HG03095 (cell line): ENCODE results near the gene TMC6.

Experiments used
- ATAC-seq: cut with Tn5 transposase; IDR thresholded peaks from one replicate; pipeline ENCODE4 v1.9.1; 2021; ENCODE audit warnings: moderate library complexity; ENCODE audit not compliant: unreplicated experiment

Gene TMC6

DNA sequence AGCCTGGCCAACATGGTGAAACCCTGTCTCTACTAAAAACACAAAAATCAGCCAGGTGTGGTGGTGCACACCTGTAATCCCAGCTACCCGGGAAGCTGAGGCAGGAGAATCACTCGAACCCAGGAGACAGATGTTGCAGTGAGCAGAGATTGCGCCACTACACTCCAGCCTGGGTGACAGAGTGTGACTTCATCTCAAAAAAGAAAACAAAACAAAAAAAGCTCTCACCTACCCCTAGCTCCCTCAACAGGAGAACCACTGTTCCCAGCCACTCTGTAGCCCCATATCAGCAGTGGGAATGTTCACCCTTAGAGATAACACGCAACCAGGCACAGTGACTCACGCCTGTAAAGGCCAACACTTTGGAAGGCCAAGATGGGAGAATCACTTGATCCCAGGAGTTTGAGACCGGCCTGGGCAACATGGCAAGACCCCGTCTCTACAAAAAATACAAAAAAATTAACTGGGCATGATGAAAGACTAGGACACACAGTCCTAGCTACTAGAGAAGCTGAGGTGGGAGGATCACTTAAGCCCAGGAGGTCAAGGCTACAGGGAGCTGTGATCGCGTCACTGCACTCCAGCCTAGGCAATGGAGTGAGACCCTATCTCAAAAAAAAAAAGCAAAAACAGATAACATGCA lies 7.4 kb upstream of the TMC6 start:
- ATAC-seq = no peak

DNA sequence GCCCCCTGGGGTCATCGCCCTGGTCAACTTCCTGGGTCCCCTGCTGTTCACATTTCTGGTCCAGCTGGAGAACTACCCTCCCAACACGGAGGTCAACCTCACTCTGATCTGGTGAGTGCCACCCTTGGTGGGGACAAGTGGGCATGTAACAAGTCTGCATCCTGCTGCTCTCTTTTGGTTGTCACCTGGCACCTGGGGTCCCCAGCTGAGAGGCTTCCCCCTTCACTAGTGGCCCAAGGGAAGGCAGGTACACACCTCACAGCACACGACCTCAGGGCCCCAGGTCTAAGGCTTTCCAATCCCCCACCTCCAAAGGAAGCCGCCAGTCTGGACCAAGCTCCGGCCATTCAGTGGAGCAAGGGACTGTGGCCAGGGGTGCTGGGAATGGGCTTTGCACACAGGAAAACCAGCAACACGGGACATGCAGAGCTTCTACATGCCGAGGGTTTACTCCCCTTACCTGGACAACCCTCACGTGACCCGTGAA lies 6.4 kb upstream of the TMC6 start:
- no peak for ATAC-seq

DNA sequence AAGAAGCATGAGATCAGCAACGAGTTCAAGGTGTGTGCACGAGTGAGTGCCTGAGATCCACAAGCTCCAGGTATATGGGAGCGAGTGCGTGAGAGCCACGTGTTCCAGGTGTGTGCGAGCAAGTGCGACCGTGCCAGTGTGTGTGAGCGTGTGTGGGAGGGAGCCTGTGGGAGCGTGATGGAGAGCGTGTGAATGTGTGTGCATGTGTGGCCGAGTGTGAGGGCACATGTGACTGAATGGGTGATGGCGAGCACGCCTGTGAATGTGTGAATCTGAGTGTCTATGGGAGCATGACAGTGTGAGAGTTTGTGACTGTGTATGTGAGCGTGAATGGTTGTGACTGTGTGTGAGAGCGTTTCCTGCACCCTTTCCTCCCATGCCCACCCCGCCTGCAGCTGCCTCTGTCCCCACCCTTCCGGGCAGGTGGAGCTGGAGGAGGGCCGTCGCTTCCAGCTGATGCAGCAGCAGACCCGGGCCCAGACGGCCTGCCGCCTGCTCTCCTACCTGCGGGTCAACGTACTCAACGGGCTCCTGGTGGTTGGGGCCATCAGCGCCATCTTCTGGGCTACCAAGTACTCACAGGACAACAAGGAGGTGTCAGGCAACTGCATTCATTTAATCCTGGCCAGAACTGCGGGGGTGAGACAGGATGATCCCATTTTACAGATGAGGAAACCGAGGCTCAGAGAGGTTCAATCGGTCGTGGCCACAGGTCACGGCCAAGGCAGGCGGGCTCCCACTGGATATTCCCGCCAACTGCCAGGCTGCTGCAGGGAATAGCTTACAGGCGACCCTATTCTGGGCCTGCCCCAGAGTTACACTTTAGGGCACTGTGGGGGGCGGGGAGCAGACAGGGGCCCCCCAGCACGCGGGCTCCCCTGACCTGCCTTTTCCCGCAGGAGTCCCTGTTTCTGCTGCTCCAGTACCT lies 5.7 kb upstream of the TMC6 start:
- ATAC-seq = no peak

DNA sequence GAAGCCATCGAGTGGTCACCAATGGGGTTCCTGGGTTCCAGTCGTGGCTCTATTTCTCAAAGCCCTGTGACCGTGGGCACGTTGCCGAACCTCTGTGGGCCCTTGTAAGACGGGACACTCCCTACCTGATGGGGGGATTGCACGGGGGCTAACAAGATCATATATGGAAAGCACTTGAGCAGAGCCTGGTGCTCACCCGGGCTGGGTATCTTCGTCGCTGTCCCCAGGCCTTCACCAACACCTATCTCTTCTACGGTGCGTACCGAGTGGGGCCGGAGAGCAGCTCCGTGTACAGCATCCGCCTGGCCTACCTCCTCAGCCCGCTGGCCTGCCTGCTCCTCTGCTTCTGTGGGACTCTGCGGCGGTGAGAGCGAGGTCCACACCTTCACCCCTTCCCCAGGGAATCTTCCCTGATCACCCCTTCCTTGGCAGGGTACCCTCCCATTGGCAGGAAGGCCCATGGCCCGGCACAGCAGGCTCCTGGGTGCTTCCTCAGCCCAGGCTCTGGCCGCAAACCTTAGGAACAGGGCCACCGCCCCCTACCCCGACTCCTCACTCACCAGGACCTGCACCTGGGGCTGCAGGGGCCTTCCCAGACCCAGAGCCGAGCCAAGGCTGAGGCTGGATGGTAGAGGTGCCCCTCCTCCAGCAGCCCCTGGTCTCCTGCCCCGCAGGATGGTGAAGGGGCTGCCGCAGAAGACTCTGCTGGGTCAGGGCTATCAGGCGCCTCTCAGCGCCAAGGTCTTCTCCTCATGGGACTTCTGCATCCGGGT lies 4.8 kb upstream of the TMC6 start:
- no peak for ATAC-seq

DNA sequence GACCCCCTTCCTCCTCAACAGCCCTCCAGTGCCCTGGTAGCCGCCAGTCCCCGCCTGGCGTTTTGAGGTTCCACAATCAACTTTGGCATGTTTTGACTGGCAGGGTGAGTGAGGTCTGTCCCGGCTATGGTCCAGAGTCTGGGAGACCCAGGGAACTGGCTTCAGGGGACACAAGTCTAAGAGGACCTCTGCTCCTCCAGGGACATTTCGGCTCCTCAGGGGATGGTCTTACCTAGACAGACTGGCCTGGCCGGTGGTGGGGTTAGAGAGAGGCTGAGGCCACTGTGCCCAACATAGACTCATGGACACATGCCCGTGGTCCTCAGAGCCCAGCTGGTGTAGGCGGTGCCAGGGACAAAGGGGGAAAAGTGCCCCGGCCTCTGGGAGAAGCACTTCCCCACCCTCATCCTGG lies 4.2 kb upstream of the TMC6 start:
- no peak for ATAC-seq

DNA sequence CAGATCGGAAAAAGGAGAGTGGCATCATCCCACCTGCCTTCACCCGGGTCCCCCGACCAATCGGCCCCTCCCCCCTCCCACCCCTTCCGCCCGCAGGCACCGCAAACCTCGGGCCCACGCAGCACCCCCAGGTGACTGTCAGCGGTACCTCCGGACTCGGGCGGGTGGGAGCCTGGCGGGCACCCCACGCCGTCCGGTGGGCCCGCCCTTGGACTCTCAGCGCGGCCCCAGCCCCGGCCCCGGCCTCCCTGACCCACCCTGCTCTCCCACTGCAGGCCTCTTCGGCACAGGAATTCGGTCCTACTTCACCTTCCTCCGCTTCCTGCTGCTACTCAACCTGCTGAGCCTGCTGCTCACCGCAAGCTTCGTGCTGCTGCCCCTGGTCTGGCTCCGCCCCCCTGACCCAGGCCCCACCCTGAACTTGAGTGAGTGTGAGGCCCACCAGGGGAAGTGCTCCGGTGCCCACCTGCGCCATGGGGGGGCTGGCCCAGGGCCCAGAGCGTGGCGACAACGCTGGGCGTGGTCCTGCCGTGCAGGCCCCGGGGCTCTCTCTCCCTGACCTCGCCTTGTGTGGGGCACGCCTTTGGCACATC lies 3.6 kb upstream of the TMC6 start:
- no peak for ATAC-seq

DNA sequence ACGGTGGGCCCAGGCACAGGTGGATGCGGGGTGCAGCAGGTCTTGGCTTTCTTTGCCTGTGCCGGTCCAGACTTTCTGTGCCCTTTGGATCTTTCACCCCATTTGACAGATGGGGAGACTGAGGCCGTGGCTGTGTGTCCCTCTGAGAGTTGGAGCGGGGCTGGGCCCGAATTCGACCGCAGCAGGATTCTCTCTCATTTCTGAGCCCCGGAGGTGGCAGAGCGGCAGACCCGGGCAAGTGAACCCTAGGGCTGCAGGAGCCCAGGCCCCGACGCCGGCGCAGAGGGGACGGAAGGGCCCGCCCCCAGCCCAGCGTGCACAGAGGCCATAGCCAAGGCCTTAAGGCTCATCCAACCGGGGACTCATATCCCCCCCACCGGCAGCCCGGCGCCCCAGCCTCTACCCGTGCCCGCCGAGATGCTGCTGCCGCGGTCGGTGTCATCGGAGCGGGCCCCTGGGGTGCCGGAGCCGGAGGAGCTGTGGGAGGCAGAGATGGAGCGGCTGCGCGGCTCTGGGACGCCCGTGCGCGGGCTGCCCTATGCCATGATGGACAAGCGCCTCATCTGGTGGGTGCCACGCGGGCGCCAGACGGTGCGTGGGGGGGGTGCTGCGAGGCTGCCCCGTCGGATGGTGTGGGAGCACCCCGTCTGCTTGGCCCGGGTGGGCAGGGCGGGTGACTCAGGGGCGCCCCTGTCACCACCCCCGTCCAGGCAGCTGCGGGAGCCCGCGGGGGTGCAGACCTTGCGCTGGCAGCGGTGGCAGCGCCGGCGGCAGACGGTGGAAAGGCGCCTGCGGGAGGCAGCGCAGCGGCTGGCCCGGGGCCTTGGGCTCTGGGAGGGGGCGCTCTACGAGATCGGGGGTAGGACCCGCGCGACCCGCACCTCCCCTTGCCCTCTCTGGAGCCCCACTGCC lies 2.9 kb upstream of the TMC6 start:
- ATAC-seq = no peak

DNA sequence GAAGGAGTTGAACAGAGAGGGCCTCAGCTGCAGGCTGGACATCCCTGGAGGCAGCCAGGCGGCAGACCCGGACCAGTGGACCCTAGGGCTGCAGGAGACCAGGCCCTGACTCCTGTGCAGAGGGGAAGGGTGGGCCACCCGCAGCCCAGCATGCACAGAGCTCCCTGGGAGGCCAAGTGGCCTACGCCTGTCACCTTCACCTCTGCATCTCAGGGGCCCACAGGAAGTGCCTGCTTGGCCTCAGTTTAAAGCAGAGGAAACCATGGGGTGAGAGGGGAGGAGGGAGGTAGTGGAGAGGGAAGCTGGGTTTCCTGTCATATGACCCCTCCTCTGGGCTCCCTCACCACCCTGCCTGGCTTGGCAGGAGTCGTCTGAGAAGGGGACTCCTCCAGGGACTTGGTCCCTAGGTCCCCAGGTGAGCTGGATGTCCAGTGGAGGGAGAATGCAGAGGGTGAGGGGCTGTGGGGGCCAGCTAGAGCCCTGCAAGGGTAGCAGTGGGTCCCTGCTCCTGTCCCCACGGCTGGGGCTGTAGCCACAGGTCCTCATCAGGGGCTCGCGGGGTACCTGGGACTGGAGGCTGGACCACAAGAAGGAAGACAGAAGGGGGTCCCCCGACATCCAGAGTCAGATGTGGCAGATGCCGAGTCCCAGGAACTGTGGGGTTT lies 2.0 kb upstream of the TMC6 start, which contains the start of gene TMC8:
TMC8 (plus strand) TSS at position 335 of the 665 bp plus-strand sequence. CDS start 818 bp downstream, outside the sequence.
- ATAC-seq = no peak

DNA sequence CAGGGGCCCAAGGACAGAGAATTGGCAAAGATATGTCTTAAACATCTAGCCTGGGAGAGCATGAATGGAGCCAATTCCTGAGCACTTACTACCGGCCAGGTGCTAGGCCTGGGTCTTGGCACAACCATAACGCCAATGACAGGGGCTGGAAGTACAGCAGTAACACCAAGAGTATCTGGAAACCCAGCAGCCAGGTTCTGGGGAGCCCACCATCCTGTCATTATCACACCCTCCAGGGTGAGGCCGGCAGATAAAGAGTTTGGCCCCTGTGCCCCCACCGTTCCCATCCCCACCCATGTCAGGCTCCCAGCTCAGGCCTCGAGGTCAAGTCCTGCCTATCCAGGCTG lies 1.5 kb upstream of the TMC6 start:
- no peak for ATAC-seq

DNA sequence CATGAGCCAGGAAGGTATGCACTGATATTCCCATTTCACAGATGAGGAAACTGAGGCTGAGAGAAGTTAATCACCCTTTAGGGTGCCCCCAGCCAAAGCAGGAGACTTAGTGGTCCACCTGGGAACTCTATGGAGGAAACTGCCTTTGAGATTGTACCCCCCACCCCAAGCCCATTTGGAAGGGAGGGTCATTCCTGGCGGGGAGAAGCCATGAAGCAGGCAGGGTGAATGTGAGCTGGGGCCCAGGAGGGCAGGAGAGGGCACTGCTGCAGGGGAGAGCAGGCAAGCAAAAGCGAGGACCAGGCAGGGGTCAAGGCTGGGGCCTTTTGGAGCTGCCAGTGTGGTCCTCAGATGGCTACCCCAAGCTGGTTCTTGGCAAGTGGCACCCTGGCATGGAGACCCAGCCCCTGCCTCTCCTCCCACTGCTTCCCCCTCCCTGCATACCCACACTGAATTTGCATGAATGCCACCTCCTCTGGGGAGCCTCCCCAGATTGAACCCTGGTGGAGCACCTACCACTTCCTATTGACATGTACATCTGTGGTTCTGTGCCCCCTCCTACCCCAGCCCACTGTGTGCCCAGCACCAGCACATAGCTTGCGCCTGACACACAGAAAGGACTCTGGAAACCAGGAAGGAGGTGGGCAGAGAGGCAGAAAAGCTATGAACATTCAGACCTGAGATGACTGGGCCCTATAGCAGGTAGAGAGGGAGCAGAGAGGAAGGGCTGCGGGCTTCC lies 965 bp upstream of the TMC6 start:
- ATAC-seq = no peak

DNA sequence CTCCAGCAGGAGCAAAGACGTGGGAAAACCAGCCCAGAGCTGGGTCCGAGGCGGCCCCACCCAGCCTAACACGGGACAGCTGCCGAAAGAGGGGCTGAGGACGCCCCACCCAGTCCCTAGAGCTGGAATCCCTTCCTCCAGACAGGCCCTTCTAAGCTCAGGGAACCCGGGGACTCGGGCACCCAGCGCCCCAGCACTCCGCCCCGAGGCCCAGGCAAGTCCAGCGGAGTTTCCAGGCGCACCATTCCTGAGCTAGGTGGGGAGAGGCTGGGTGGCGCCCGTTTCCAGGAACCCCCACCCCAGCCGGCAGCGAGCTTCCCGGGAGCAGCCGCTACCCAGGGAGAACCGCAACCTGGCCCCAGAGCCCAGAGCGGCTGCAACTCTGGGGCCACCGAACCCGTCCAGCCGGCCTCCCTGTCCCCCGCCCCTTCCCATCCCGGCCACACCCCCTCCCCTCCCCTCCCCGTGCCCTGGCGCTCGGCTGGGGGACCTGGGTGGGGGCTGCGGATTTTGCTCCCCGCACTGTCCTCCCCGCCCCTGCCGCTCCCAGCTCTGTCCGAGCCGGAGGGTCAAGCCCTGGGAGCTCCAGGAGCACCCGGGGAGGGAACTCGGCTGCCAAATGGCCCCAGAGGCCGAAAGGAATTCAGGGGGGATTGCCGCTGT lies 536 bp downstream of the TMC6 start:
- ATAC-seq = no peak

DNA sequence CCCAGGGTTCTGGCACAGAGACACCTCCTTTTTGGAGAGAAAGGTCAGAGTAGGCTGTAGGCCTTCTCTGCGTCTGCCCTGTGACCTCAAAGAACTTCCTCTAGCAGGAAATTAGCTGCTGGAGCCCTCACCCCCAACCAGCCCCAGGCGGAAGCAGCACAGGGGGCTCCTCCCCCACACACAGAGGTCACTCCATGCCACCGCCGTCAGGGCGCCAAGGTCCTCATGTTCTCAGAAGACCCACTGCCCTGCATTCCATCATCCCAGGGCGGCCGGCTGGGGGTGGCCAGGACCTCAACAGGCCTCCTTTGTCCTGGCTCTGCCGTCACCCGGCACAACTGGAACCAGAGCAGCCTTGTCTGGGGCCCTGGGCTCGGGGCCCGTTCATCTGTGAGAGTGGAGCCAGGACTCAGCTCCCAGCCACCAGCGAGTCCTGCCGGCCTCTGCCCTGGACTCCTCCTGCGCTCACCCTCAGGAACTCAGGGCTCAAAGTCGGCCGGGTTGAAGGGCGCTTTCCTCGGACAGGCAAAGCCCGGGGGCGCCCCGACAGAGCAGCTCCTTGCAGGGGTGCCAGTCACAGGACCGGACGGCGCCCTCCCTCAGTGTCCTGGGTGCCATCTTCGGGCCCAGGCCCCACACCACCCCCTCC lies 1.2 kb downstream of the TMC6 start:
- no peak for ATAC-seq

DNA sequence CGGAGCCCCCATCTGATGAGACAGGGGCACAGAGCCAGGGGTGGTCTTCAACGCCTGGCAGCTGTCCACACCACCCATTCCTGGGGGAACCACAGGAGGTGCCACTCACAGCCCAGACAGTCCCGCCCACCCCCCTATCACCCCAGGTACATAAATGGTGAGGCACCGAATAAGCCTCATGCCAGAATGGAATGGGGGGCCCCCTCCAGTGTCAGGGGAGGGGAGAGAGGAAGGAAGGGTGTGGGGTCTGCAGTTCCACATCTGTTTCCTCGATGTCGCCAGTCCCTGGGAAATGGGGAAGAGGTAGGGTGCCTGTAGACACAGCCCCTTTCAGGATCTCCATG lies 1.7 kb downstream of the TMC6 start:
- ATAC-seq = no peak

DNA sequence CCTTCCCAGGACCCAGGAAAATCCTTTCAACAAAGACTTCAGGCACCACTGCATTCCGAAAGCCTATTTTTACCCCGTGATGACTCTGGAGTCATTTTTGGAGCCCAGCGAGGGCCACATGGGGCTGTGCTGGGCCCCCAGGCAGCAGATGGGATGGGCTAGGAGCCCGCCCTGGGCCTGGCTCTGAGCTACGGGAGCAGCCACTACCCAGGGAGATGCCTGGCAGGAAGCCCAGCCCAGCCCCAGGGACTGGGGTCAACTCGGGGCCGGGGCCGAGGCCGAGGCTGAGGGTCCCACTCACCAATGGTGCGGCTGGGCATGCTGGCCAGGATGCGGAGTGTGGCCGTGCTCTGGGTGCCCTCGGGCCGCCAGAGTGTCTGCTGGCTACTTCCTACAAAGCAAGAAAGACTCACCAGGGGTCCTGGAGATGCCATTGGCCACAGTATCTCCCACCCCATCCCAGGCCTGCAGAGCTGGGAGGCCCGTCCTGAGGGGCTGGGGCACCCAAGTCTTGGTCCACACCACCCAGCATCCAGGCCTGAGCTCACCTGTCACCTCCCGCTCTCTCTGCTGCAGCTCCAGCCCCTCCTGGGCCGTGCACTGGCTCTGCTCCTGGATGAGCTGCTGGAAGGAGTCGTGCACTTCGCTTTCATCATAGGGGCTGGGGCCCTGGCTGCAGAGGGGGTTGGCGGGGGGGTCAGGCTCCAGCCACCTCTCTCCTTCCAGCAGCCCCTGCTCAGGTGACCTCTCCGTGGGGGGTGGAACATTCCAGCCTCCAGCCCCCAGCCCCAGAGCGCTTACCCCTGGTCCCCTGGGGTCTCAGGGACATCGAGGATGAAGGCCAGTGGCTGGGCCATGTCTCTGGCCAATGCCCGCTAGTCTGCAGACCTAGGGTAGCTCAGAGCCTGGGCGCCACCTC lies 2.3 kb downstream of the TMC6 start:
- ATAC-seq = no peak

DNA sequence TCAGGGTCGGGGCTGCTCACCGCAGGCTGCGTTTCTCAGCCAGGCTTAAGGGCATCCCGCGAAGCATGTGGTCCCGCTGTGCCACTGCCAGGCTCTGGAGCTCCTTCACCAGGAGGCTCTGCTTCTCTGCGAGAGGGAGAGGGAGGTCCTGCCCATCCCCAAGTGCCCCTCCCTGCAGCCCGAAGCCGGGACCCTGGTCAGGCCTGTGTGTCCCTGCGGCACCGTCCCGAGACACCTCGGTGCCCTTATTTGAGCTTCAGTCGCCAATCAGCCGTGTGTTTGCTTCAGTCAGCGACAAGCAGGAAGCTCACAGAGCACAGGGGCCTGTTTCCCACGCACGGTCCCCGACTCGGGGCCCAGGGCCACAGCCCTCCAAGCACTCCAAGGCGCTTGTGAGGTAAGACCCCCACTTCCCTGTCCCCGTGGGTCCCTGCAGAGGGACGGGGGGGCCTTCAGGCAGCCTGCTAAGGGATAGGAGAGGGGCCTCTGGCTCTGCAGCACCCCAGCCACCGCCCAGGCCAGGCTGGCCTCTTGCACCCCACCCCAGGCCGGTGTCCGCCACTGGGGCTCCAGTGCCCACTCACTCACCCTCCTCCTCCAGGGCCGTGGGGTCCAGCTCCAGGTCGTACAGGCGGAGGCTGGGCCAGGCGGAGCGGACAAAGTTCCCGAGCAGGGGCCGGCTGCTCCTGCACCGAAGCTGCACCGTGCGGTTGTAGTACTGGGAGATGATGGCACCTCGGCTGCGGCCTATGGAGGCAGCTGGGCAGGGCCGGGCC lies 3.2 kb downstream of the TMC6 start:
- ATAC-seq = no peak

DNA sequence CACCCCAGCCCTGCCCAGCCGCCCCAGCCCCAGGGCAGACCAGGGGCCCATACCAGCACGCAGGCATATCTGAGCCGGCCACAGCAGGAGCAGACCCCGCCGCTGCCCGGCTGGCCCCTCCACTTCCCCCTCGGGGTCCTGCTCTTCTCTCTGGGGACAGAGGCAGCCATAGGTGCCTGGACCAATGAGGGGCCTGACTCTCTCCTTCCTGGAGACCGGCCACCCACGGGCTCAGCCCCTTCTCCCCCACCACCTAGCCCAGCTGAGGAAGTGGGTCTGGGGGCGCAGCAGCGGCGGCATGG lies 3.8 kb downstream of the TMC6 start:
- no peak for ATAC-seq
